ENCODE measurements around the gene TRAF2. TPM values are rescaled to one million over a fixed set of nuclear protein-coding genes. Genes with fewer than 3 reads are reported as not detected.
A peak's percentile ranks its signal among the peaks of the same experiment; 100 is the strongest.

TRAF2 gene
- total RNA-seq, 1 donor from 2014 or later = 59.5 TPM

DNA sequence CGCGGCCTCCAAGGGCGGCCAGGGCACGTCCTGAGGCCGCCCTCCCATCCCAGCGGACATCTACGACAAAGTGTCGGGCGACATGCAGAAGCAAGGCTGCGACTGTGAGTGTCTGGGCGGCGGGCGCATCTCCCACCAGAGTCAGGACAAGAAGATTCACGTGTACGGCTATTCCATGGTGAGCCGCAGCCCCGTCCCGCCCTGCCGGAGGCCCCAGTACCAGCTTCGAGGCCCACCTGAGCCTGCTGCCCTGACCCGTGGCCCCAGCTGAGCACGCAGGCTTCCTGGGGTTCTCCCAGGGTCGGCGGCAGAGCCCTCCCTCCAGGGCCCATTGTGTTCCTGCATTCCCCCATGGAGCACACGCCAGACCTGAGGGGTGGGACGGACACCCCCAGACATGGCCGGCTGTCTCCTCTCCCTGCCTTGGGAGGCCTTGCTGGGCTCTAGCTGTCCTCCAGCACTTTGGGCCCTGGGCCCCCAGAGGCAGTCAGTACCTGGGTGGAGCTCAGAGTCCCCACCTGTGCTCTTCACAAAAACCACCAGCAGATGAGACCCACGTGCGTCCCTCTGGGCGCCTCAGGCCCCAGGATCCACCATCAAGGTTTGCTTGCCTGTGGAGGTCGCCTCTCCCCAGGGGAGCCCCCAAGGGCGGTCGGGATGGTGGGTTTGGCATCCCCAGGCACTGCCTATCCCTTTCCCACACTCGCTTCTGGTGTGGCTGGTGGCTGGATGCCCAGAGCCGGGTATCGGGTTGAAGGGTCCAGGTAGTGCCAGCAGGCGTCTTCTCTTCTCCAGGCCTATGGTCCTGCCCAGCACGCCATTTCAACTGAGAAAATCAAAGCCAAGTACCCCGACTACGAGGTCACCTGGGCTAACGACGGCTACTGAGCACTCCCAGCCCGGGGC lies 36.1 kb upstream of the TRAF2 start:
- peak overlapping the region; percentile 96 for H3K4me3 Mint-ChIP-seq (ENCODE audit: low read depth)
- intact Hi-C loops (cut with micrococcal nuclease) = loop anchor here (1.0 to 10.0 kb wide), 7 partner anchors 36 to 325 kb away; partner anchors contain the start of genes C8G, FBXW5, LRRC26 and NPDC1
- no peak for DNase-seq (ENCODE audit: low spot score)
- no peak overlapping the region for H3K27ac Mint-ChIP-seq
- no peaks in the 10 kb centered on the region for H3K9me3 Mint-ChIP-seq
- peaks cover 9% of the 10 kb centered on the region for H3K27me3 Mint-ChIP-seq (ENCODE audit: low read depth)
- H3K4me1 Mint-ChIP-seq (ENCODE audit: low read depth) = peaks cover 6% of the 10 kb centered on the region
- H3K36me3 Mint-ChIP-seq (ENCODE audit: low read depth) = peaks cover 21% of the 10 kb centered on the region

- no peak overlapping the region for H3K27ac Mint-ChIP-seq
- no peak for DNase-seq (ENCODE audit: low spot score)
- H3K27me3 Mint-ChIP-seq (ENCODE audit: low read depth) = peaks cover 9% of the 10 kb centered on the region
- peaks cover 6% of the 10 kb centered on the region for H3K4me1 Mint-ChIP-seq (ENCODE audit: low read depth)
- intact Hi-C loops (cut with micrococcal nuclease) = no loop called here
- peak overlapping the region; percentile 26 for H3K4me3 Mint-ChIP-seq (ENCODE audit: low read depth)
- peaks cover 21% of the 10 kb centered on the region for H3K36me3 Mint-ChIP-seq (ENCODE audit: low read depth)
- H3K9me3 Mint-ChIP-seq = no peaks in the 10 kb centered on the region
Measured at GRCh38 chr9:136850866-136851775, 35.2 kb upstream of the TRAF2 start.

GRCh38 chr9:136851941-136852663 lies 34.2 kb upstream of the TRAF2 start, which contains the start of gene MAMDC4:
TSS of gene MAMDC4 (plus strand) at chr9:136852346. CDS start at chr9:136852417, 71 bp downstream.
- Mint-ChIP-seq H3K36me3 (ENCODE audit: low read depth) (peaks cover 18% of the 10 kb centered on the region), H3K9me3 (no peaks in the 10 kb centered on the region), H3K4me3 (ENCODE audit: low read depth) (peak within 1 kb of the TSS; percentile 21), H3K4me1 (ENCODE audit: low read depth) (peaks cover 6% of the 10 kb centered on the region), H3K27me3 (ENCODE audit: low read depth) (peaks cover 4% of the 10 kb centered on the region), H3K27ac (no peak within 1 kb of the TSS)
- no peak for DNase-seq (ENCODE audit: low spot score)
- intact Hi-C loops (cut with micrococcal nuclease) = no loop called here

DNA sequence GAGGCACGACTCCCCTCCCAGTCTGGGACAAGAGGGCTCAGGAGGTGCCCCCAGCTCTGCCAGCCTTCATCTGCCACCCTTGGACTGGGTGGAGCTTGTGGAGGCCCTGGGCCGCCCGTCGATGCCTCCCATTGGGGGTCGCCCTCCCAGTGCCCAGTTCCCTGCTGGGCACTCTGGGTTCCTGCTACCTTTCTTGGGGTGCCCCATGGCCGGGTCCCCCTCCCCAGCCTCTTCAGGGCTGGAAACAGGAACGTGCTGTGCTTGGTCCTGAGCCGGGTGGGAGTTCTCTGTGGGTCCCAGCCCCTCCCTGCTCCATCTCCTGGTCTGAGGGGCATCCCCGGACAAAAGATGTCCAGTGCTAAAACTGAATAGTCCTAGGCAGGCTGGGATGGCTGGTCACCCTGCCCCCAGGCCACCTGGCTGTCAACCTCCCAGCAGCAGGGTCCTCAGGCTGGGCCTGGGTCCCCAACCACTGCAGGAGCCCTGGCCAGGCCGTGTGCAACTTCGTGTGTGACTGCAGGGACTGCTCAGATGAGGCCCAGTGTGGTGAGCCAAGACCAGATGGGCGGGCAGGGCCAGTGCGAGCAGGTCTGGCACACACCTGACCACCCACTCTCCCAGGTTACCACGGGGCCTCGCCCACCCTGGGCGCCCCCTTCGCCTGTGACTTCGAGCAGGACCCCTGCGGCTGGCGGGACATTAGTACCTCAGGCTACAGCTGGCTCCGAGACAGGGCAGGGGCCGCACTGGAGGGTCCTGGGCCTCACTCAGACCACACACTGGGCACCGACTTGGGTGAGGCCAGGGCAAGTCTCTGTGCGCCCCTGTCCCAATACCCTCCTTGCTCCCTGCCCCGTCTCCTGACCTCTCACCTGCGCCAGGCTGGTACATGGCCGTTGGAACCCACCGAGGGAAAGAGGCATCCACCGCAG lies 33.4 kb upstream of the TRAF2 start:
- Mint-ChIP-seq H3K4me3 (ENCODE audit: low read depth) (no peak overlapping the region), H3K27me3 (ENCODE audit: low read depth) (no peaks in the 10 kb centered on the region), H3K27ac (no peak overlapping the region), H3K4me1 (ENCODE audit: low read depth) (peaks cover 1% of the 10 kb centered on the region), H3K36me3 (ENCODE audit: low read depth) (peaks cover 14% of the 10 kb centered on the region), H3K9me3 (no peaks in the 10 kb centered on the region)
- intact Hi-C loops (cut with micrococcal nuclease) = no loop called here
- DNase-seq (ENCODE audit: low spot score) = no peak

GRCh38 chr9:136853596-136854112 lies 32.7 kb upstream of the TRAF2 start:
- Mint-ChIP-seq H3K36me3 (ENCODE audit: low read depth) (peaks cover 14% of the 10 kb centered on the region), H3K9me3 (no peaks in the 10 kb centered on the region), H3K27me3 (ENCODE audit: low read depth) (no peaks in the 10 kb centered on the region), H3K4me3 (ENCODE audit: low read depth) (no peak overlapping the region), H3K4me1 (ENCODE audit: low read depth) (peaks cover 1% of the 10 kb centered on the region), H3K27ac (no peak overlapping the region)
- no peak for DNase-seq (ENCODE audit: low spot score)
- intact Hi-C loops (cut with micrococcal nuclease) = no loop called here

- Mint-ChIP-seq H3K4me1 (ENCODE audit: low read depth) (peaks cover 1% of the 10 kb centered on the region), H3K27ac (no peak overlapping the region), H3K4me3 (ENCODE audit: low read depth) (no peak overlapping the region), H3K27me3 (ENCODE audit: low read depth) (no peaks in the 10 kb centered on the region), H3K36me3 (ENCODE audit: low read depth) (peaks cover 14% of the 10 kb centered on the region), H3K9me3 (no peaks in the 10 kb centered on the region)
- intact Hi-C loops (cut with micrococcal nuclease) = no loop called here
- no peak for DNase-seq (ENCODE audit: low spot score)
Measured at GRCh38 chr9:136854113-136854841, 32.0 kb upstream of the TRAF2 start.

- no peaks in the 10 kb centered on the region for H3K9me3 Mint-ChIP-seq
- no peak overlapping the region for H3K27ac Mint-ChIP-seq
- peaks cover 1% of the 10 kb centered on the region for H3K4me1 Mint-ChIP-seq (ENCODE audit: low read depth)
- H3K36me3 Mint-ChIP-seq (ENCODE audit: low read depth) = peaks cover 14% of the 10 kb centered on the region
- H3K4me3 Mint-ChIP-seq (ENCODE audit: low read depth) = no peak overlapping the region
- H3K27me3 Mint-ChIP-seq (ENCODE audit: low read depth) = no peaks in the 10 kb centered on the region
- no peak for DNase-seq (ENCODE audit: low spot score)
- intact Hi-C loops (cut with micrococcal nuclease) = no loop called here
Measured at GRCh38 chr9:136854842-136855460, 31.4 kb upstream of the TRAF2 start.

DNA sequence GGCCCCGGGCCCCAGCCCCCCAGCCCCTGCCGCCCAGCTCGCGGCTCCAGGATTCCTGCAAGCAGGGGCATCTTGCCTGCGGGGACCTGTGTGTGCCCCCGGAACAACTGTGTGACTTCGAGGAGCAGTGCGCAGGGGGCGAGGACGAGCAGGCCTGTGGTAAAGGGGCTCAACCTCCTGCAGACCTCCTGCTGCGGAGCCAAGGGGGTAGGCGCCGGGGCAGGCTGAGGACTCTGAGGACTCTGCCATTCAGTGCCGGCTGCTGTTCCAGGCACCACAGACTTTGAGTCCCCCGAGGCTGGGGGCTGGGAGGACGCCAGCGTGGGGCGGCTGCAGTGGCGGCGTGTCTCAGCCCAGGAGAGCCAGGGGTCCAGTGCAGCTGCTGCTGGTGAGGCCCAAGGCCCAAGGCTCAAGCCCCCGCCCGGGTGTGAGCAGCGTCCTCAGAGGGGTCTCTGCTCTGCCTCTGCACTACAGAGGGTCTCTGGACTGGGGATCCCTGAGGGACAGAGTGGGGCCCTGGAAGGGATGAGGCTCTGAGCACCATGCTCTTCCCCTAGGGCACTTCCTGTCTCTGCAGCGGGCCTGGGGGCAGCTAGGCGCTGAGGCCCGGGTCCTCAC lies 30.7 kb upstream of the TRAF2 start:
- intact Hi-C loops (cut with micrococcal nuclease) = no loop called here
- Mint-ChIP-seq H3K4me1 (ENCODE audit: low read depth) (no peaks in the 10 kb centered on the region), H3K9me3 (no peaks in the 10 kb centered on the region), H3K27ac (no peak overlapping the region), H3K36me3 (ENCODE audit: low read depth) (peaks cover 15% of the 10 kb centered on the region), H3K27me3 (ENCODE audit: low read depth) (no peaks in the 10 kb centered on the region), H3K4me3 (ENCODE audit: low read depth) (no peak overlapping the region)
- DNase-seq (ENCODE audit: low spot score) = no peak

GRCh38 chr9:136856079-136856476 lies 30.2 kb upstream of the TRAF2 start:
- DNase-seq (ENCODE audit: low spot score) = no peak
- Mint-ChIP-seq H3K27ac (no peak overlapping the region), H3K4me3 (ENCODE audit: low read depth) (no peak overlapping the region), H3K36me3 (ENCODE audit: low read depth) (peaks cover 11% of the 10 kb centered on the region), H3K27me3 (ENCODE audit: low read depth) (no peaks in the 10 kb centered on the region), H3K9me3 (no peaks in the 10 kb centered on the region), H3K4me1 (ENCODE audit: low read depth) (no peaks in the 10 kb centered on the region)
- intact Hi-C loops (cut with micrococcal nuclease) = no loop called here

GRCh38 chr9:136856541-136857141 lies 29.7 kb upstream of the TRAF2 start:
- no peak for DNase-seq (ENCODE audit: low spot score)
- intact Hi-C loops (cut with micrococcal nuclease) = no loop called here
- H3K27ac Mint-ChIP-seq = no peak overlapping the region
- H3K27me3 Mint-ChIP-seq (ENCODE audit: low read depth) = no peaks in the 10 kb centered on the region
- H3K4me1 Mint-ChIP-seq (ENCODE audit: low read depth) = no peaks in the 10 kb centered on the region
- H3K36me3 Mint-ChIP-seq (ENCODE audit: low read depth) = peaks cover 6% of the 10 kb centered on the region
- H3K4me3 Mint-ChIP-seq (ENCODE audit: low read depth) = no peak overlapping the region
- H3K9me3 Mint-ChIP-seq = no peaks in the 10 kb centered on the region
